HepG2 (cell line): Measurements from ENCODE around the gene TSACC. TPM values are rescaled to one million over a fixed set of nuclear protein-coding genes. Genes with fewer than 3 reads are reported as not detected.

Source experiments
- ADNP ChIP-seq: sonication (generic); formaldehyde crosslinking; IDR thresholded peaks from 2 replicates; pipeline ENCODE4 v1.4.0; 2020; ENCODE audit warnings: missing genetic modification reagents
- ATRX ChIP-seq: sonication (generic); formaldehyde crosslinking; IDR thresholded peaks from 2 replicates; pipeline ENCODE4 v1.4.0; 2020; ENCODE audit warnings: missing genetic modification reagents, borderline replicate concordance
- CHD4 ChIP-seq: fragments of 200-600 bp; sonication (generic); IDR thresholded peaks from 2 replicates; pipeline ENCODE4 v1.7.0; 2017; ENCODE audit warnings: mild to moderate bottlenecking, low read length, borderline replicate concordance
- FOXM1 ChIP-seq: sonication (generic); formaldehyde crosslinking; IDR thresholded peaks from 2 replicates; pipeline ENCODE4 v1.5.0; 2020; ENCODE audit warnings: missing genetic modification reagents
- FOXO4 ChIP-seq: sonication (generic); formaldehyde crosslinking; conservative IDR thresholded peaks from 2 replicates; pipeline ENCODE4 v1.8.1; 2023; ENCODE audit warnings: missing genetic modification reagents
- GABPA ChIP-seq, 2 experiments: IDR thresholded peaks; 2 replicates each; pipeline ENCODE4 v1.6.1; 2011 to 2016; ENCODE audit warnings: low read depth in 2 of 2, low read length in 1 of 2, missing biosample characterization in 1 of 2, missing genetic modification characterization in 1 of 2
- GMEB1 ChIP-seq: sonication (generic); formaldehyde crosslinking; IDR thresholded peaks from 2 replicates; pipeline ENCODE4 v1.5.1; 2020; ENCODE audit warnings: missing genetic modification reagents, mild to moderate bottlenecking, borderline replicate concordance
- HCFC1 ChIP-seq: fragments of 150-350 bp; IDR thresholded peaks from 2 replicates; pipeline ENCODE4 v1.6.1; 2014; ENCODE audit warnings: low read depth, low read length
- HNRNPL ChIP-seq: fragments of 200-400 bp; formaldehyde crosslinking; IDR thresholded peaks from 2 replicates; pipeline ENCODE4 v1.6.1; 2017; ENCODE audit warnings: mild to moderate bottlenecking, low read depth, low read length
- HOXD1 ChIP-seq: sonication (generic); formaldehyde crosslinking; IDR thresholded peaks from 2 replicates; pipeline ENCODE4 v1.5.0; 2020; ENCODE audit warnings: missing genetic modification reagents
- IRF2 ChIP-seq: IDR thresholded peaks from 2 replicates; pipeline ENCODE4 v1.6.1; 2018; ENCODE audit warnings: missing genetic modification reagents, missing compliant biosample characterization
- ISL2 ChIP-seq: sonication (generic); formaldehyde crosslinking; IDR thresholded peaks from 2 replicates; pipeline ENCODE4 v1.5.0; 2020; ENCODE audit warnings: missing genetic modification reagents
- KLF9 ChIP-seq: IDR thresholded peaks from 2 replicates; pipeline ENCODE4 v1.6.1; 2016; ENCODE audit warnings: low read depth
- SAP130 ChIP-seq: IDR thresholded peaks from 2 replicates; pipeline ENCODE4 v1.6.1; 2016; ENCODE audit warnings: low read depth
- TMF1 ChIP-seq: sonication (generic); formaldehyde crosslinking; IDR thresholded peaks from 2 replicates; pipeline ENCODE4 v1.8.1; 2022; ENCODE audit warnings: low read depth, missing genetic modification reagents
- YY1 ChIP-seq: IDR thresholded peaks from 2 replicates; pipeline ENCODE4 v1.6.1; 2011; ENCODE audit warnings: low read length, low read depth, moderate library complexity, mild to moderate bottlenecking; ENCODE audit not compliant: insufficient read depth, insufficient replicate concordance
- ZNF264 ChIP-seq: sonication (generic); formaldehyde crosslinking; IDR thresholded peaks from 2 replicates; pipeline ENCODE4 v1.4.0; 2020; ENCODE audit warnings: missing genetic modification reagents
- ZNF558 ChIP-seq: sonication (generic); formaldehyde crosslinking; IDR thresholded peaks from 2 replicates; pipeline ENCODE4 v1.9.0; 2022; ENCODE audit warnings: mild to moderate bottlenecking, missing genetic modification reagents, borderline replicate concordance
- ZNF614 ChIP-seq: IDR thresholded peaks from 2 replicates; pipeline ENCODE4 v1.6.1; 2018; ENCODE audit warnings: missing biosample characterization, missing genetic modification reagents, inconsistent platforms, borderline replicate concordance
- ZNF709 ChIP-seq: sonication (generic); formaldehyde crosslinking; IDR thresholded peaks from 2 replicates; pipeline ENCODE4 v1.5.0; 2020; ENCODE audit warnings: mild to moderate bottlenecking, missing genetic modification reagents
- ZNF788 ChIP-seq: sonication (generic); formaldehyde crosslinking; IDR thresholded peaks from 2 replicates; pipeline ENCODE4 v1.5.0; 2020; ENCODE audit warnings: mild to moderate bottlenecking, missing genetic modification reagents, borderline replicate concordance
- polyA plus RNA-seq, 8 experiments: library from polyadenylated mRNA; depleted of rRNA in 3 of 8; stranded (reverse) in 7 of 8; unstranded in 1 of 8; fragments of >200 nt; fragmentation: Illumina TruSeq in 4 of 8; extraction: Trizol in 4 of 8; gene quantifications; 2 replicates each; pipeline versions ENCODE4 v1.2.1 to v1.2.3, GENCODE V29; 2011 to 2016; ENCODE audit warnings: low read depth in 4 of 8, missing spikeins in 1 of 8, mixed read lengths in 1 of 8; ENCODE audit not compliant: insufficient read depth in 1 of 8
- total RNA-seq, 5 experiments: library from RNA; depleted of rRNA; stranded (reverse); fragments of >200 nt; fragmentation: Illumina TruSeq; extraction: Trizol; gene quantifications; 2 replicates each; pipeline ENCODE4 v1.2.3, GENCODE V29; 2016; ENCODE audit warnings: low read depth in 1 of 5
- TF ChIP-seq, protein P1 (sequence below): sonication (generic); formaldehyde crosslinking; IDR thresholded peaks from 2 replicates; pipeline ENCODE4 v1.4.0; 2020; ENCODE audit warnings: missing genetic modification reagents, borderline replicate concordance

Gene TSACC
- total and polyA plus RNA-seq, 2 of the 13 experiments (the other 11 are each of a cell fraction or from before 2014, with no cell fraction given): 1.5 to 2.6 TPM

GRCh38 chr1:156368157-156368658 lies 29.9 kb downstream of the TSACC start (continued):
- TF ChIP-seq, protein P1, sequence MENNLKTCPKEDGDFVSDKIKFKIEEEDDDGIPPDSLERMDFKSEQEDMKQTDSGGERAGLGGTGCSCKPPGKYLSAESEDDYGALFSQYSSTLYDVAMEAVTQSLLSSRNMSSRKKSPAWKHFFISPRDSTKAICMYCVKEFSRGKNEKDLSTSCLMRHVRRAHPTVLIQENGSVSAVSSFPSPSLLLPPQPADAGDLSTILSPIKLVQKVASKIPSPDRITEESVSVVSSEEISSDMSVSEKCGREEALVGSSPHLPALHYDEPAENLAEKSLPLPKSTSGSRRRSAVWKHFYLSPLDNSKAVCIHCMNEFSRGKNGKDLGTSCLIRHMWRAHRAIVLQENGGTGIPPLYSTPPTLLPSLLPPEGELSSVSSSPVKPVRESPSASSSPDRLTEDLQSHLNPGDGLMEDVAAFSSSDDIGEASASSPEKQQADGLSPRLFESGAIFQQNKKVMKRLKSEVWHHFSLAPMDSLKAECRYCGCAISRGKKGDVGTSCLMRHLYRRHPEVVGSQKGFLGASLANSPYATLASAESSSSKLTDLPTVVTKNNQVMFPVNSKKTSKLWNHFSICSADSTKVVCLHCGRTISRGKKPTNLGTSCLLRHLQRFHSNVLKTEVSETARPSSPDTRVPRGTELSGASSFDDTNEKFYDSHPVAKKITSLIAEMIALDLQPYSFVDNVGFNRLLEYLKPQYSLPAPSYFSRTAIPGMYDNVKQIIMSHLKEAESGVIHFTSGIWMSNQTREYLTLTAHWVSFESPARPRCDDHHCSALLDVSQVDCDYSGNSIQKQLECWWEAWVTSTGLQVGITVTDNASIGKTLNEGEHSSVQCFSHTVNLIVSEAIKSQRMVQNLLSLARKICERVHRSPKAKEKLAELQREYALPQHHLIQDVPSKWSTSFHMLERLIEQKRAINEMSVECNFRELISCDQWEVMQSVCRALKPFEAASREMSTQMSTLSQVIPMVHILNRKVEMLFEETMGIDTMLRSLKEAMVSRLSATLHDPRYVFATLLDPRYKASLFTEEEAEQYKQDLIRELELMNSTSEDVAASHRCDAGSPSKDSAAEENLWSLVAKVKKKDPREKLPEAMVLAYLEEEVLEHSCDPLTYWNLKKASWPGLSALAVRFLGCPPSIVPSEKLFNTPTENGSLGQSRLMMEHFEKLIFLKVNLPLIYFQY: no peak
- TF ChIP-seq CHD4: no peak
- no peak for TF ChIP-seq TMF1 (CRISPR knock-in tag)
- no peak for TF ChIP-seq YY1
- TF ChIP-seq HNRNPL: no peak
- no peak for TF ChIP-seq ZNF614 (CRISPR knock-in tag)
- TF ChIP-seq ZNF264: no peak
- TF ChIP-seq ATRX (CRISPR knock-in tag): no peak
- TF ChIP-seq FOXM1 (CRISPR knock-in tag): no peak
- peak; percentile 39 for TF ChIP-seq IRF2 (CRISPR knock-in tag)
- TF ChIP-seq FOXO4 (CRISPR knock-in tag): 0 out of 2 replicates have a peak, but pooled peaks have one; percentile 60
- TF ChIP-seq GABPA (IDR thresholded peaks at IDR 0.05; ENCODE audit: low read depth, low read length): no peak
- TF ChIP-seq GABPA (CRISPR knock-in tag; IDR thresholded peaks at IDR 0.05; ENCODE audit: low read depth): no peak
- TF ChIP-seq KLF9 (CRISPR knock-in tag): no peak
- 0 out of 2 replicates have a peak, but pooled peaks have one; percentile 49 for TF ChIP-seq HOXD1 (CRISPR knock-in tag)
- TF ChIP-seq SAP130 (CRISPR knock-in tag): peak; percentile 51; the same call in 1 of the 2 replicates
- TF ChIP-seq ISL2 (CRISPR knock-in tag): 0 out of 2 replicates have a peak, but pooled peaks have one; percentile 24
- no peak for TF ChIP-seq ADNP (CRISPR knock-in tag)
- TF ChIP-seq ZNF709: no peak
- no peak for TF ChIP-seq ZNF788 (CRISPR knock-in tag)
- peak; percentile 36; the same call in 1 of the 2 replicates for TF ChIP-seq ZNF558 (CRISPR knock-in tag)
- no peak for TF ChIP-seq HCFC1
- no peak; the same call in 1 of the 2 replicates for TF ChIP-seq GMEB1 (CRISPR knock-in tag)
